HG02623 (cell line): ENCODE data around the gene ITGB1.
A peak's percentile ranks its signal among the peaks of the same experiment; 100 is the strongest.

Experiments used
- ATAC-seq: cut with Tn5 transposase; IDR thresholded peaks from one replicate; pipeline ENCODE4 v1.9.1; 2021; ENCODE audit warnings: moderate library complexity; ENCODE audit not compliant: unreplicated experiment

Gene ITGB1

GRCh38 chr10:32955790-32956189, 2.2 kb downstream of the ITGB1 start:
- no peak for ATAC-seq

- no peak for ATAC-seq
Measured at GRCh38 chr10:32955299-32955772, 2.7 kb downstream of the ITGB1 start.

- ATAC-seq, result no peak
Measured at GRCh38 chr10:32954545-32955298, 3.3 kb downstream of the ITGB1 start.

GRCh38 chr10:32954080-32954479, 4.0 kb downstream of the ITGB1 start:
- no peak for ATAC-seq

GRCh38 chr10:32953277-32953927, 4.6 kb downstream of the ITGB1 start:
- no peak for ATAC-seq

GRCh38 chr10:32952541-32953276, 5.3 kb downstream of the ITGB1 start:
- no peak for ATAC-seq

GRCh38 chr10:32952094-32952493, 5.9 kb downstream of the ITGB1 start:
- no peak for ATAC-seq

GRCh38 chr10:32951111-32951510, 6.9 kb downstream of the ITGB1 start:
- no peak for ATAC-seq

GRCh38 chr10:32950591-32951108, 7.4 kb downstream of the ITGB1 start:
- no peak for ATAC-seq

GRCh38 chr10:32949221-32949678, 8.8 kb downstream of the ITGB1 start:
- no peak for ATAC-seq

GRCh38 chr10:32948451-32948850, 9.6 kb downstream of the ITGB1 start:
- no peak for ATAC-seq

GRCh38 chr10:32947586-32947985, 10.4 kb downstream of the ITGB1 start:
- no peak for ATAC-seq

- no peak for ATAC-seq
Measured at GRCh38 chr10:32946108-32946507, 11.9 kb downstream of the ITGB1 start.

- ATAC-seq, result no peak
Measured at GRCh38 chr10:32943854-32944661, 14.0 kb downstream of the ITGB1 start.

GRCh38 chr10:32943395-32943794, 14.6 kb downstream of the ITGB1 start:
- ATAC-seq, result peak; percentile 68

GRCh38 chr10:32942081-32942480, 15.9 kb downstream of the ITGB1 start:
- no peak for ATAC-seq

- ATAC-seq, result no peak
Measured at GRCh38 chr10:32941357-32941756, 16.7 kb downstream of the ITGB1 start.

- no peak for ATAC-seq
Measured at GRCh38 chr10:32940321-32941301, 17.4 kb downstream of the ITGB1 start.
